ENCODE data around the gene CEACAM7. TPM values are rescaled to one million over a fixed set of nuclear protein-coding genes. Genes with fewer than 3 reads are reported as not detected.

The CEACAM7 gene
- total RNA-seq, 4 donors from 2014 or later = 3.7 to 7.8 (median 5.0) TPM

- no peak for DNase-seq (ENCODE audit: low spot score in 2 of 2)
- WGBS, 2 donors = 5 to 20% methylated on average over 1 of the region's 1 CpG
- TF ChIP-seq POLR2A (IDR thresholded peaks at IDR 0.05) (no peak), CTCF (IDR thresholded peaks at IDR 0.05) (no peak)
- intact Hi-C loops (cut with DNase I; ENCODE audit: low total_unique reads) = no loop called here
- H3K4me3 ChIP-seq (ENCODE audit: low read depth, poor library complexity, severe bottlenecking) = no peak overlapping the region
Measured at GRCh38 chr19:41698746-41699230, 10.7 kb upstream of the CEACAM7 start.

- peak in 1 of 2 donors; percentile 75 for DNase-seq (ENCODE audit: low spot score in 2 of 2)
- TF ChIP-seq POLR2A (IDR thresholded peaks at IDR 0.05) (no peak), CTCF (IDR thresholded peaks at IDR 0.05) (no peak)
- WGBS, 2 donors = 65 to 72% methylated on average over 9 of the region's 9 CpGs
- intact Hi-C loops (cut with DNase I; ENCODE audit: low total_unique reads) = no loop called here
- no peak overlapping the region for H3K4me3 ChIP-seq (ENCODE audit: low read depth, poor library complexity, severe bottlenecking)
Measured at GRCh38 chr19:41697198-41697855, 9.3 kb upstream of the CEACAM7 start.

- intact Hi-C loops (cut with DNase I; ENCODE audit: low total_unique reads) = no loop called here
- WGBS, 2 donors = 59% methylated on average over 7 of the region's 7 CpGs
- peak in 1 of 2 donors; percentile 69 for DNase-seq (ENCODE audit: low spot score in 2 of 2)
- TF ChIP-seq CTCF (IDR thresholded peaks at IDR 0.05) (no peak), POLR2A (IDR thresholded peaks at IDR 0.05) (no peak)
- H3K4me3 ChIP-seq (ENCODE audit: low read depth, poor library complexity, severe bottlenecking) = no peak overlapping the region
Measured at GRCh38 chr19:41696402-41697197, 8.5 kb upstream of the CEACAM7 start.

- peak in 1 of 2 donors; percentile 25 for DNase-seq (ENCODE audit: low spot score in 2 of 2)
- intact Hi-C loops (cut with DNase I; ENCODE audit: low total_unique reads) = no loop called here
- 58 to 60% methylated on average over 2 of the region's 2 CpGs for WGBS, 2 donors
- TF ChIP-seq POLR2A (IDR thresholded peaks at IDR 0.05) (no peak), CTCF (IDR thresholded peaks at IDR 0.05) (no peak)
- H3K4me3 ChIP-seq (ENCODE audit: low read depth, poor library complexity, severe bottlenecking) = no peak overlapping the region
Measured at GRCh38 chr19:41695745-41696144, 7.7 kb upstream of the CEACAM7 start.

GRCh38 chr19:41694831-41695635 is 7.0 kb upstream of the CEACAM7 start:
- intact Hi-C loops (cut with DNase I; ENCODE audit: low total_unique reads) = no loop called here
- no peak overlapping the region for H3K4me3 ChIP-seq (ENCODE audit: low read depth, poor library complexity, severe bottlenecking)
- WGBS, 2 donors = 66 to 74% methylated on average over 8 of the region's 8 CpGs
- peak in 1 of 2 donors; percentile 60 for DNase-seq (ENCODE audit: low spot score in 2 of 2)
- no peak for TF ChIP-seq POLR2A (IDR thresholded peaks at IDR 0.05)
- TF ChIP-seq CTCF (IDR thresholded peaks at IDR 0.05) = no peak
